Neutrophil (primary cell): ENCODE data around the gene WEE1.

Source experiments
- H3K27ac ChIP-seq: fragments of 200-600 bp; sonication (generic); 2 replicates; pipeline ENCODE4 v1.5.1; 2016; ENCODE audit warnings: mild to moderate bottlenecking, moderate library complexity
- H3K27me3 ChIP-seq: fragments of 200-600 bp; sonication (generic); 2 replicates; pipeline ENCODE4 v1.6.0; 2016; ENCODE audit warnings: mild to moderate bottlenecking
- H3K36me3 ChIP-seq: fragments of 200-600 bp; sonication (generic); 2 replicates; pipeline ENCODE4 v1.5.1; 2017
- H3K4me1 ChIP-seq, 2 experiments: fragments of 200-600 bp in 1 of 2; sonication (generic) in 1 of 2; 1 replicate in 1 of 2; 2 replicates in 1 of 2; pipeline versions ENCODE4 v1.5.1 to v1.6.1; 2013 to 2016; ENCODE audit warnings: low read depth in 1 of 2, low read length in 1 of 2, mild to moderate bottlenecking in 1 of 2, moderate library complexity in 1 of 2; ENCODE audit not compliant: control insufficient read depth in 1 of 2, insufficient read depth in 1 of 2
- H3K4me3 ChIP-seq, 2 experiments: fragments of 200-600 bp in 1 of 2; sonication (generic) in 1 of 2; 1 replicate in 1 of 2; 2 replicates in 1 of 2; pipeline ENCODE4 v1.5.1; 2013 to 2016; ENCODE audit warnings: low read depth in 1 of 2, low read length in 1 of 2, mild to moderate bottlenecking in 1 of 2, moderate library complexity in 1 of 2
- H3K9me3 ChIP-seq: fragments of 200-600 bp; sonication (generic); 2 replicates; pipeline ENCODE4 v1.5.1; 2016
- TF ChIP-seq, protein P1 (sequence below): fragments of 200-600 bp; sonication (generic); IDR thresholded peaks from 2 replicates; pipeline ENCODE4 v1.5.1; 2016; ENCODE audit warnings: antibody characterized with exemption

WEE1 gene

DNA sequence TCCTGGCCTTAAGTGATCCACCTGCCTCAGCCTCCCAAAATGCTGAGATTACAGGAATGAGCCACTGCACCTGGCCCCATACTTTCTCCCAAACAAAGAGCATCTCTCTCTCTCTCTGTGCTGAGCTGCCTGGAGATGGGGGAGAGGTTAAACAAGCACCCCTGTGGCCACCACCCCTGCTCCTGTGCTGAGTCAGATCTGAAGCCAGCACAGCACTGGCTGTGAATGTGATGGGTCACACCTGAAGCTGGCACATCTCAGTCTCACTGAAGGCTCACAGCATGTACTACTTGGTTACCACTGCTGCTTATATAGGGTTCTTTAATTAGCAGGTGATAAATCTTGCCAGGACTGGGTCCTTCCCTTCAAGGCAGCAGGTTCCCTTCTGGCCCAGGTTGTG, 10.8 kb upstream of the WEE1 start:
- TF ChIP-seq, protein P1, sequence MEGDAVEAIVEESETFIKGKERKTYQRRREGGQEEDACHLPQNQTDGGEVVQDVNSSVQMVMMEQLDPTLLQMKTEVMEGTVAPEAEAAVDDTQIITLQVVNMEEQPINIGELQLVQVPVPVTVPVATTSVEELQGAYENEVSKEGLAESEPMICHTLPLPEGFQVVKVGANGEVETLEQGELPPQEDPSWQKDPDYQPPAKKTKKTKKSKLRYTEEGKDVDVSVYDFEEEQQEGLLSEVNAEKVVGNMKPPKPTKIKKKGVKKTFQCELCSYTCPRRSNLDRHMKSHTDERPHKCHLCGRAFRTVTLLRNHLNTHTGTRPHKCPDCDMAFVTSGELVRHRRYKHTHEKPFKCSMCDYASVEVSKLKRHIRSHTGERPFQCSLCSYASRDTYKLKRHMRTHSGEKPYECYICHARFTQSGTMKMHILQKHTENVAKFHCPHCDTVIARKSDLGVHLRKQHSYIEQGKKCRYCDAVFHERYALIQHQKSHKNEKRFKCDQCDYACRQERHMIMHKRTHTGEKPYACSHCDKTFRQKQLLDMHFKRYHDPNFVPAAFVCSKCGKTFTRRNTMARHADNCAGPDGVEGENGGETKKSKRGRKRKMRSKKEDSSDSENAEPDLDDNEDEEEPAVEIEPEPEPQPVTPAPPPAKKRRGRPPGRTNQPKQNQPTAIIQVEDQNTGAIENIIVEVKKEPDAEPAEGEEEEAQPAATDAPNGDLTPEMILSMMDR = no peak
- Histone ChIP-seq H3K27me3 (no peaks in the 10 kb centered on the region), H3K36me3 (no peaks in the 10 kb centered on the region), H3K4me1 (no peaks in the 10 kb centered on the region), H3K27ac (no peak overlapping the region), H3K4me3 (no peak overlapping the region), H3K9me3 (no peaks in the 10 kb centered on the region)

DNA sequence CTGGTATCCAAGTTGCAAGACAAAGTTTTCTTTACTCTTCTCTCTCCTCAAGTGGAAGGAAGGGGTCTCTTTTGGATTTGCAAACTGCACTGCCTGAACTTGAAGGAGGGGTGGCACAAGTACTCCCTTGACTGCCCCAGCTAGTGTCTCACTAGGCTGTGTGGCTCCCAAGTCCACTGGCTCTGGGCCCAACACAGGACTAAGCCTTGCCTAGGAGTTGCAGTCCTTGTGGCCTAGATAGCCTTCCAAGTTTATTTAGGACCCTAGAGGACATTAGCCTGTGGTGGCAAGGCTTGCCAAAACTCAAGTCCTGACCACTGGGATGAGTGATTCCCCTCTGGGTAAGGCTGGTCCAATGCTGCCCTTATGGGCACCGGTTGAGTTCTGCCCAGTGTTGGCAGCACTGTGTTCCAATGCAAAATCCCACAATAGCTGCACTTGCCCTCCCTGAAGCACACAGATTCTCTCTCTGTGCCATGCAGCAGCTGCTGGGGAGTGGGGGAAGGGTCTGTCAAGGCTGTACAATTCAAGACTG, 10.2 kb upstream of the WEE1 start:
- TF ChIP-seq, protein P1 = no peak
- no peaks in the 10 kb centered on the region for H3K4me1 ChIP-seq
- no peaks in the 10 kb centered on the region for H3K9me3 ChIP-seq
- H3K27ac ChIP-seq = no peak overlapping the region
- H3K27me3 ChIP-seq = no peaks in the 10 kb centered on the region
- H3K36me3 ChIP-seq = no peaks in the 10 kb centered on the region
- no peak overlapping the region for H3K4me3 ChIP-seq

DNA sequence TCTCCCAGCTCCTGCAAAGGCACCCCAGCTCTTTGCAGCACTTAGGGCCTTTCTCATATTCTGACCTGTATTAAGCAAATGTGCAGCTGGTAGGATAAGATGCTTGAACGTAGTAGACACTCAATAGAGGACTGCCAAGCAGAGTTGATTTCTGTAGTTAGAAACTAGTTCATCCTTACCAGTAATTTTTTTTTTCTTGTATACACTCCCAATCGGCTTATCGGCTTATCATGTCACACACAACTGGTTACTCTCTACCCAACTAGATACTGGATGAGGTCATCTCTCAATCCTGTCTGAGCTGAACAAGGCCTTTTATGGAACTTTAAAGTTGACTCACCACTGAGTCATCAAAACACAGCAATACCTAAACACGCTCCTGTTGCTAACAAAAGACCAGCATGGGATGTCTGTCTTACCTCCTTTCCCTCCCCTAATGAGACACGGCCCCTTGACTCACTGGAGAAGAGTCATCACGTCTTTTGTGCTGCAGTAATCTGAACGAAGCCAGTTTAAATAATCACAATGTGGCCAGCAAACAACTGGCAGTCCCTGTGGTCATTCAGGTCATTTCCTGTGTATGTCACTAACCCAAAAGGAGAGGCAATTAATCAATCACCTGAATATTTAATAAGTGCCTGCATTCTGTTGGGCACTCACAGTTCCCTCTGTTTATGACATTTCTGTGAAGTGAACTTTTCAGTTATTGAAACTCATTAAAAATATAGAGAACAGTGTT, 7.5 kb upstream of the WEE1 start:
- no peaks in the 10 kb centered on the region for H3K9me3 ChIP-seq
- no peaks in the 10 kb centered on the region for H3K27me3 ChIP-seq
- H3K4me3 ChIP-seq = no peak overlapping the region
- H3K36me3 ChIP-seq = no peaks in the 10 kb centered on the region
- TF ChIP-seq, protein P1 = no peak
- H3K27ac ChIP-seq = no peak overlapping the region
- H3K4me1 ChIP-seq = no peaks in the 10 kb centered on the region

DNA sequence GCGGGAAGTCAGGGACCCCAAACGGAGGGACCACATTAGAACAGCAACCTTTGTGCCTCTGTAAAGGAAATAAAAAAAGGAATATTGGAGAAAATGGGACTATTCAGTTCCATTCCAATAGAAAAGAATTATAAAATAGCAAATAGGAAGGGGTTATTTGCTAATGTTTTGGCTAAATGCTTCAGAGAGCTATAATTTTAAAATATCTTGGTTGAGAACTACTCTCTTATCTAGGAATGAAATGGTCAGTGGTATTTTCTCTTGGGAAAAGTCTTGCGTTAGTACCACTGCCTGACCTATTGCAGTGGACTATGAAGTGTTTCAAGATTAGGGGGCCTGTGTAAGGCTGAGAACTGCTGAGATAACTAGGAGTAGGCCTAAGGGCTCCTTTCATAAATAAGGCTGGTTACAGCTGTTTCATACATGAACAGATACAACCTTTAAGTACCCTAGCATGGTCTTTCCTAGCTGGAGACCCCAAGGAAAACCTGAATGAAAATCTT, 6.9 kb upstream of the WEE1 start:
- Histone ChIP-seq H3K9me3 (no peaks in the 10 kb centered on the region), H3K4me3 (no peak overlapping the region), H3K27me3 (no peaks in the 10 kb centered on the region), H3K36me3 (no peaks in the 10 kb centered on the region), H3K27ac (no peak overlapping the region), H3K4me1 (no peaks in the 10 kb centered on the region)
- TF ChIP-seq, protein P1 = no peak

DNA sequence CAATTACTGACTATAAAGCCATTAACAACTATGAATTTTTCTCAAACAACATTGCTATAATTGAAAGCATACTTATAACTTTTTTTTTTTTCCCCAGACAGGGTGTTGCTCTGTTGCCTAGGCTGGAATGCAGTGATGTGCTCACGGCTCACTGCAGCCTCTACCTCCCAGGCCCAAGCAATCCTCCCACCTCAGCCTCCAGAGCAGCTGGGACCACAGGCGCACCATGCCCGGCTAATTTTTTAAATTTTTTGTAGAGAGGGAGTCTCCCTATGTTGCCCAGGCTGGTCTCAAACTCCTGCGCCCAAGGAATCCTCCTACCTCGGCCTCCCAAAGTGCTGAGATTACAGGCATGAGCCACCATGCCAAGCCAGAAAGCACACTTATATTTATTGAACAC, 6.1 kb upstream of the WEE1 start:
- Histone ChIP-seq H3K27ac (no peak overlapping the region), H3K4me3 (no peak overlapping the region), H3K36me3 (no peaks in the 10 kb centered on the region), H3K4me1 (peaks cover 0 to under 1% of the 10 kb centered on the region in 2 experiments), H3K27me3 (no peaks in the 10 kb centered on the region), H3K9me3 (no peaks in the 10 kb centered on the region)
- TF ChIP-seq, protein P1 = no peak
